Measurements from ENCODE around the gene SNCAIP.

DNA sequence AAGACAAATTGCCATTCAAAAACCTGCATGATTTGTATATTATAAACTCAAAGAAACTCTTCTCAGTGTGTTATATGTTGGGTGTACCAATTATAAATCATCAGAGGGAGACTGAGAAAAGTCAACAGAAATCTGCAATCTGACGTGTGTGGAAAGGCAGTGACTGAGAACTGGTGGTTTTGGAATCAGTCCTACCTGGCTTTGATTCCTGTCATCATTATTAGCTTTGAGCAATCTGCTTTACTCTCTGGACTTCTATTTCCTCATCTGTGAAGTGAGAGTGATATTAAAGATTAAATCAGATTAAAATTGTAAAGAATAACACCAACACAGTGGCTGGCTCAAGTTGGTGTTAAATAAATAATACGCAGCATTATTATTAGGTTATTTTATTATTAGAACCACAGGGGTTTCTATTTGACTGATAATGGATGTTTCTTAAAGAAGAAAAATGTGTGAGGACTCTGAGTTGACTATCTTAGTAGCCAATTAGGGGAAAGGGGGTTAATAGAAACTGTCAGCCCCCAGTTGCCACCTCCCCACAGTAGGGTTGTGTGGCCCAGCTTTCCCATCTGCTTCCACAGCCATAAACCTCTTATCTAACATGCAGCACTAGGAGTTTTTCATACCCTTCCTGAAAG lies 59.6 kb downstream of the SNCAIP start:
- TF ChIP-seq CTCF (IDR thresholded peaks at IDR 0.05; ENCODE audit: low read length) (no peak), EZH2 (IDR thresholded peaks at IDR 0.05; ENCODE audit: borderline replicate concordance, low read length) (no peak)

Data from OCI-LY1 (cell line).